Stimulated activated CD8-positive, alpha-beta memory T cell treated with anti-CD3 and anti-CD28 coated beads, Interleukin-15, amount 100 ng/mL, for 48 hours (primary cell): Measurements from ENCODE around the gene MIEF1.

Experiments
- DNase-seq, 2 donors: peaks; one replicate each; pipeline ENCODE4 v3.0.0-alpha.2; 2020; ENCODE audit warnings: low read depth in 2 of 2

Gene MIEF1

GRCh38 chr22:39528080-39528661, 26.1 kb downstream of the MIEF1 start:
- DNase-seq = no peak

- peak; percentile 83 to 85 for DNase-seq
Measured at GRCh38 chr22:39528681-39529486, 26.8 kb downstream of the MIEF1 start.

GRCh38 chr22:39529487-39529851, 27.4 kb downstream of the MIEF1 start:
- no peak for DNase-seq

- no peak for DNase-seq
Measured at GRCh38 chr22:39530116-39530515, 28.0 kb downstream of the MIEF1 start.

- DNase-seq = no peak
Measured at GRCh38 chr22:39530692-39531331, 28.7 kb downstream of the MIEF1 start.

- DNase-seq = peak; percentile 99
Measured at GRCh38 chr22:39532215-39533073, 30.4 kb downstream of the MIEF1 start, which contains the start of gene RPS19BP1. RPS19BP1 (minus strand) TSS chr22:39532748; CDS start chr22:39532738, 10 bp downstream.

- no peak for DNase-seq
Measured at GRCh38 chr22:39534092-39534506, 32.0 kb downstream of the MIEF1 start.

- peak; percentile 63 to 70 for DNase-seq
Measured at GRCh38 chr22:39534591-39535356, 32.7 kb downstream of the MIEF1 start.

- DNase-seq = no peak
Measured at GRCh38 chr22:39535357-39535725, 33.3 kb downstream of the MIEF1 start.

- no peak for DNase-seq
Measured at GRCh38 chr22:39535831-39536449, 33.9 kb downstream of the MIEF1 start.

GRCh38 chr22:39536711-39537110, 34.6 kb downstream of the MIEF1 start:
- DNase-seq = no peak

- DNase-seq = no peak
Measured at GRCh38 chr22:39537975-39538374, 35.9 kb downstream of the MIEF1 start.

- DNase-seq = no peak
Measured at GRCh38 chr22:39543095-39543494, 41.0 kb downstream of the MIEF1 start.

- no peak for DNase-seq
Measured at GRCh38 chr22:39545386-39546365, 43.6 kb downstream of the MIEF1 start.

- DNase-seq = no peak
Measured at GRCh38 chr22:39546889-39547586, 44.9 kb downstream of the MIEF1 start.

- no peak for DNase-seq
Measured at GRCh38 chr22:39547587-39547947, 45.5 kb downstream of the MIEF1 start.

GRCh38 chr22:39553429-39553828, 51.3 kb downstream of the MIEF1 start:
- no peak for DNase-seq

GRCh38 chr22:39554151-39554550, 52.1 kb downstream of the MIEF1 start:
- DNase-seq = no peak
